Fibroblast of skin of back (primary cell): ENCODE data around the gene KLF2.

Source experiments
- DNase-seq: peaks from one replicate; pipeline ENCODE4 v3.0.0-alpha.2; 2013

The KLF2 gene

DNA sequence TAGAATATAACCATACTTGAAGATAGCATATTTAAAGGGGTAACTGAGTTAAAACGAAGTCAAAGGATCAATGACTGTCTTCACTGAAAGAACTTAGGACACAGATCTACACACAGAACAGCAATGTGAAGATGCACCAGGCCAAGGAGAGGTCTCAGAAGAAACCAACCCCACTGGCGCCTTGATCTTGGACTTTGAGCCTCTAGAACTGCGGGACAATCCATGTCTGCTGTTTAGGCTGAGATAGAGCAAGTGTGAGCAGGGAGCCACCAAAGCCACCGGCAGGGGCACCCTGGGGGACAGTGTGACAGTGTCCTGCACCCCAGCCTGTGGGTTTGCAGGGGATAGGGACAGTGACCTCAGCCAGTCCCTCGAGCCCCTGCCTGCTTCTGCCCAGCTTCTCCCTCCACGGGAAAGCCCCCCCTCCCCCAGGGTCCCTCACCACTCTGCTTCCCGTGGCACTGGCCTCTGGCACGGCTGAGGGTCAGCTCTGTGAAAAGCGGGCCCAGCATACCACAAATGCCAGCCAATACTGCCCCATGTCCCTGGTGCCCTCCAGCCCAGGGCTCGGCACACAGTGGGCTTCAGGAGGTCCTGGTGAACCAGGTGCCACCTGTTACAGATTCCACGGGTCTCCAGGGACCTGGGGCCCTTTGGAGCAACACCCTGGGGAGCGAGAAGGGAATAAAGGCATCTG is 40.8 kb downstream of the KLF2 start:
- no peak for DNase-seq

DNA sequence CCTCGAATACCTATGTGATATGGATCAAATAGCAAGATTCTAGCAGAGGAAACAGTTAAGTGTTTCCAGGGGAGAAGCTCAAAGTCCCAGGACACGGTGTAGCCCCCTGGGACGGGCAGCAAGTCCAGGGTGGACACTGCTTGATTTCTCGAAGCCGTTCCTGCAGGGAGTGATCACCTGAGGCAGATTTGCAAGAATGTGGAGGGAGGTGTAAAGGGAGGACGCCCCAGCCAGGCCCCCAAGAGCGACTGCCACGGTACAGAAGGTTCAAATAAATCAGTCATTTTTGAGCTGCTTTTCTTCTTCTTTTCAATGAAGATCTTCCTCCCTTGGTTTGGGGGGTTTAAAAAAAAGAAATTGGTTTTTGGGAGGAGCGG is 41.4 kb downstream of the KLF2 start:
- no peak for DNase-seq

DNA sequence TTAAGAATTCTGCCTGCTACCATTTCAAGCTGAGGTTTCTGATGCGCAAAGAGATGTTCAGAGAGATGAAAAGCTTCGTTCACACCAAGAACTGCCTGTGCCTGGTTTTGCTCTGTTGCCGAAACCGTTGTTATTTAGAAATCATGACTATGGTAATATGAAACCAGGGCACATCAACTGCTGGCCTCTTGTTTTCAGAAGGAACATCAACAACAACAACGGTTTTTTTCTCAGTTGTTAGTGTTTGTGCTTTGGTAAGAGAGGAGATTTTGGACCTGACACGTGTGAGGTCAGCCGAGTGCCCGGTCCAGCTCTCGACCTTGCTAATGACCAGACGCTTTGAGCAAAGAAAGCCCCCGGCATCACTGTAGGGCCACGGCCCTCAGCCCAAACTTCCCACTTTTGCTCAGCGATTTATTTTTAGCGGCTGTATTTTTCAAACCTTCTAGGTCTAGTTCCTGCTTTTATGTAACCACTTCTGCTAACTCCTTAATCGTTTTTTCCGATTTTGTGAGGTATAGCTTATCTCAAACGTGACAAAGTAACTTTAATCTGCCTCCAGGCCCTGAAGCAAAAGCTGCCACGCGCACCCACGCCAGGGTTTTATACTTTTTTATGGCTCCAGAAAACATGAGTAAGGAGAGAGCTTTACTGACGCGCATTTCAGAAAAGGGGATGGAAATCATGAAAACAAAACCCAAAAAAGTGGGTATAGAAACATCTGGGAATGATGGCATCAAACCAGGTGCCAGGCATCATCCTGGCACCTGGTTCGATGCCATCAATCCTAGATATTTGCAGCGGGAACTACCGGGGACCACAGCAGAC is 42.0 kb downstream of the KLF2 start:
- no peak for DNase-seq

DNA sequence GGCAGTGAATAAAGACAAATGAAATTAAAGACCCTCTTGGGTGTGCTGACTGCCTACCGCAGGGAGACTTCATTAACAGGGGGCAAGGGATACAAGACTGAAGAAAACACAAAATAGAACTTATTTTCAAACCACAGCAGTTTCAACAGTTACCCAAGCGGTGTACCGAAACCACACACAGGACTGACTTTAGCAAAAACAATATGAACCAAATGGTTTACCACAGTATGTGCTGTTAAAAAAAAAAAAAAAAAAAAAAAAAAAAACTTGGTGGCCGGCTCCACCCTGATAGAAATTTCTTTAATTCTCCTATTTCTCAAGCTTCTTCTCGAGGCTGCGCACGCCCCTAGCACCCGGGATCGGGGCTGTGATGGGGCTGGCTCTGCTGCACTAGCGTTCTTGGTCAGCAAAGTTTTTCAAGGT is 42.6 kb downstream of the KLF2 start:
- no peak for DNase-seq

DNA sequence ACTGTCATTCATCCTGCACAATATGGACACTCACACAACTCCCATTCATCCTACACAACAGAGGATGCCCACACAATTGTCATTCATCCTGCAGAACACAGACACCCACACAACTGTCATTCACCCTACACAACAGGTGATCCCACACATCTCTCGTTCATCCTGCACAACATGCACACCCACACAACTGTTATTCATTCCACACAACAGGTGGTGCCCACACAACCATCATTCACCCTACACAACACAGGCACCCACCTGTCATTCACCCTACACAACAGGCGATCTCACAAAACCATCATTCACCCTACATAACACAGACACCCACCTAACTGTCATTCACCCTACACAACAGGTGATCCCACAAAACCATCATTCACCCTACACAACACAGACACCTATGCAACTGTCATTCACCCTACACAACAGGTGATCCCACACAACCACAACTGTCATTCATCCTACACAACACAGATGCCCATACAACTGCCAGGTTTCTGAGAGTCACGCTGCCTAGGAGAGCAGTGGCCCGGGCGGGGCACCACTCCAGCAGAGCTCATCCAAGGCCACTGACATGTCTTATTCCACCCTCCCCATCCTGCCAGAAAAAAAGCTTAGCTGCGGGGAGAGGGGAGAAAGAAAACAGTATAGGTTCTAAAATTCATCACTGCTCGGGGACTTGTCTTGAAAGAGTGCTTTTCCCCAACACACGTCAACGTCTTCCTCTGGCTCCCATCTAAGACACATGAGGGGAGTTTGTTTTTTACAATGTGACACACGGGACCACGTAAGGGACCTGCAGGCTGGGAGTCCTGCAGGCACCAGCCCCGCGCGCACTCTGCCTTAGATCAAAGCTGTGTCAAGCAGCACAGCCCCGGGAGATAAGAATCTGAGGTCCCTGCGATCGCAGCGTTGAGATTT is 44.0 kb downstream of the KLF2 start:
- DNase-seq: no peak

DNA sequence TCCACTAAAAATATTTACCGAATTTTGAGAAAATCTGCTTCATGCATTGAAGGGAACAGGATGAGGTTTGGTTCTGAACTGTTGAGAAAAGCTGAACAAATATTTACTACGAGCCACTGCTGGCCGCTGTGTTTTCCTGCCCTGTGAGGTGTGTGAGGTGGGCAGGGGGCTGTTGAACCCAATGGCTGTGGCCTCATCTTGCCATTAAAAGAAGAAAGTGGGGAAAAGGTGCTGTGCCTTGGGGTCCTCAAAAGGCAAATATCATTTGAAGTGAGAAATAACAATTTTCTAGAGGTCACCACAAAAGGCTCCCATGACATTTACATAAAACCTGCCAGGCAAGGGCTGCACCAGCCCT is 44.7 kb downstream of the KLF2 start:
- DNase-seq: no peak

DNA sequence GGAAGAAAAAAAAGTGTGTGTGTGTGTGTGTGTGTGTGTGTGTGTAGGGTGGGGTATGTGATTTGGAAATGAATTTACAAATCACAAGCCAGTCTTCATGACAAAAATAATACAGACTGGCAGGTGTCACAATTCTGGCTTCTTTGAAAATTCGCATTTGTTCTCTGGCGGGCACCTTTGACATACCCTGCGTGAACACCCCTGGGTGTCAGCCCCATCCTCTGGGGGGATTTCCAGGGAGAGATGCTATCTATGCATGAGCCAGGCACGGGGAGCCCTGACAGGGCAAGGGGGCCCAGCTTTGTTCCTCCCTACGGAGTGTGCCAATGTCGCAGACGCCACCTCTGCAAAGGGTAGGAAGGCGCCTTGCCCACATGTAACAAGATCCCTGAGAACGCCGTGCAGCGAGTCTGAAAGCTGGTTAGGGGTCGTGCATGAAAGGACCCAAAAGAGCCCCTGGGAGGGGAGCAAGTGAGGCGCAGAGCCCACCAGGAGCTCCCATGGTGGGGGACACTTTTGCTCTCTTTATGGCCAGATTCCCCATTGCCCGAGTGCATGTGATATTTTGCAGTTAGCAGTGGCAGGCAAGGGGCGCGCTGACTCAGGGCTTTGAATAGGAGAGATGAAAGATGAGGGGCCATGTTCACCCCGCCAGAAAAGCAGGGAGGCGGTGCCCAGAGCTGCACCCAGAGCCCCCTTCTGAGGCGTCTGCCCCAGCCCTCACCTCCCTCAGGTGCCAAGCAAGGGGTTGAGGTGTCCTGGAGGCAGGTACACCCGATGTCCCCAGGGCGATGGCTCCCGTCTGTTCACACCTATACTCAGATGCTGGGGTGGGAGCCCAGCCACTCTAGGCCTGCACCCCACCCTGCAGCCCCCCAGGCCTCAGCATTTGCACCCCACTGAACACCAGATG is 45.3 kb downstream of the KLF2 start:
- no peak for DNase-seq

DNA sequence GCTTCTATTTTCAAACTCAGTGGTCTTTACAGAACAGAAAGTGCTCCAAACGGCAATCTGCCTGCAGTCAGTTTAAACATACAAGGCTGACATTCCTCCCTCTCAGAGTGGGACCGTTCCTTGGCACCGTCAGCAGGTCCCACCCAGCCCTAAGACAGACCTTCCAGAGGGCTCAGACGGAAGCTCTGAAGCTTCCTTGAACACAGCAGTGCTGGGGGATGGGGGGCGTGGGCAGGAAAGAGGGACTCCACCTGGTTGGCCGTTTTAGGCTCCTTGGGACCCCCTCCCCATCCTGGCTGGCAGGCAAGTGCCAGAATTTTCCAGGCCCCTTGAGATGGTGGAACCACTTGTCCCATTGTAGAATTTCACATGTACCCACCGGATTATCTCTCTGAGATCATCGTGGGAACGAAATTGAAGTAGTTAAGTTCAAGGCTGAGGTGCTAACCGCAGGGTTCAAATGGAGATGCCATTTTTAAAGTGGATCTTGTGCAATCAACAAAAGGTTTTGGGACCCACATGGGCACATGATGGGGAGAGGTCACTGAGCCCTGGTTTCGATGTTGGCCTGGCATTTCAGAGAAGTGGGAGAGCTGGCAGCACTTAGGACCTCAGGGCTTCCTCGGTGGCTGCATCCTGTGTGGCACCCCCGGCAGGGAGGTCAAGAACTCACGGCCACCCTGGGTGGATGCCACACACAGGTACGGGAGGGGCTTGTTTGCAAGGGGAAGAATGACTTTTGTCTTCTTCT is 46.2 kb downstream of the KLF2 start:
- DNase-seq: no peak

DNA sequence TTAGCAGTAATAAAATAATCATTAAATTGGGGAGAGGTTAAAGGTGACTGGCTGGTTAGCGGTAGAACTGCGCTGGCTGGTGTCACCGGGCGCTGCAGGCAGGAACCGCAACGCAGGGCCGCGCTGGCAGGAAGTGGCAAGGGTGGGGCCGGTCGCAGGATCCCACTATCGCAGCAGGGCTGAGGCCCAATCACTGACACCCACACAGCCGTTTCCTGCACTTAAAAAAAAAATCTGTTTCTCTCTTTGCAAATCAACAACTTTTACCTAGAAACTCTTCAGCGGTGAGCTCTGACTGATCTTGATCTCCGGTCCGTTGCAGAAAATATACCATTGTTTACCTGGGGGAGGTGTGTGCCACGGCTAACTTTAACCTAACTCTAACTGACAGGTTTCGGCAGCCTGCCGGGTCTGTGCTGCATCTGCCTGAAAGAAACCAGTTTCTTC is 46.9 kb downstream of the KLF2 start:
- DNase-seq: no peak

DNA sequence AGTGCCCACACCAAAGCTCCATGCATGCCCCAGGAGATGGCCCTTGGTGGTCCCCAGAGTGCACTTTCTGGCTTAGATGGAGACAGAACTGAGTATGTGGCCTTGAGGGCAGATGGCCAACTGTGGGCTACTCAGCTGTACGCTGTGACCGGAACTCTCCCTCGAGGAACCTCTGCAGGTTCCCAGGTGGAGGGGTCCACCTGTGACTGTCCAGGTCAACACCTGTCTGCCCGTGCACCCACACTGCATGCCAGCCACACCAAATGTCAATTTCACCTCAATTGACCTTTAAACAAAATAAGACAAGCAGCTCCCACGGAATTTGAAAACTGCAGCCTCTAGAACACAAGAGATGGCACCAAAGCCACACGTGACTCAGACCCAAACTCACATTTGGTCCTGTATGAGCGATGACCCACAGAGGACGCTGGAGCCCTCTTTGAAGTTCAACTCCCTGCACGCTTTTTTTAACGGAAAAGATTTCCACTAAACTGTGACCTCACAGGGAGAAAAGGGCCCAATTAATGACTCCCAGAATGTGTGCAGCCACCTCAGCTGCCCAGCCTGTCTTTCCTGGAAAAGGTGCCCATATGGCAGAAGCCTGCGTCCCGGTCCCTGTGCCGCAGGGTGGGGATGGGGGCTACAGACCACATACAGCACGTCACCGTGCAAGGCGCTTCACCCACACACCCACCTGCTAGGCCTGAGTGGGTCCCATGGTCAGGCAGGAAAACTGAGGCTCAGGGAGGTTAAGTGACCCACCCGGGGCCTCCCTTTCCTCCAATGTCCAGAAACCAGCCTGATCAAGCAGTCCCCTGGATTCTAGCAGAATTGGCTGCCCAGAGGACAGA is 47.7 kb downstream of the KLF2 start:
- no peak for DNase-seq

DNA sequence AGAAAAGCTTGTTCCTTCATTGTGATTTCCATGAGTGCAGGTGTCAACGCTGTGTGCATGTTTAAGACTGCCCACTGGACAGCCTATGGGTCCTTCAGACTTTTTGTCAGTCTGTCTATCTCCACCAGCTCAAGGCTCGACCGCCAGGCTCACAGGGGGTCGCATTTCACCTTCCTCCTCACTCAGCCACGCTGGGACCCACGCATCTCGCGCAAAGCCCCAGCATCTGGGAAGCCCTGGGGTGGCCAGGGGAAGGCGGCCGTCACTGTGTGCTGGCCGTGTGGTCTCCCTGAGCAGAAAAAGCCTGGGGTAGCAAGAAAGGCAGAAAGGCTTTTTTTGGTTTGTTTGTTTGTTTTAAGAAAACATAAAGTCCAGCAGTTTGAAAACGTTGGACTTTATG is 48.5 kb downstream of the KLF2 start:
- no peak for DNase-seq

DNA sequence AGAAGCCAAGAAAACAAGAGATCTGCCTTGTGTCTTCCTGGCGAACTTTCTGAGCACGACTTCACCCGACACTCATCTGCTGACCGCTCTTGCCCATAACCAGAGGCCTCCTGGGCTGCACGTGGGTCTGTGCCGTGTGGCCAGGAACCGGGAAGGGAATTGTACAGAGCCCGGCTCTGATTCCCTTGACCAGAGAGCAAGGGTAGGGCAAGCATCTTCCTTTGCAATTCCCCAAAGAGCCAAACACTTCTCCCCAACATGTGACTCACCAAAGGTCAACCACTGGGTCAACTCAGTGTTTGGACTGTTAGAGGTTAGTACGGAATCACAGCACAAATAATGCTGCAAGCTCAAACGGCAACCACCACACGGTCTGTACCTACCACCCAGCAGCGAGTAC is 48.9 kb downstream of the KLF2 start:
- peak; percentile 17 for DNase-seq

DNA sequence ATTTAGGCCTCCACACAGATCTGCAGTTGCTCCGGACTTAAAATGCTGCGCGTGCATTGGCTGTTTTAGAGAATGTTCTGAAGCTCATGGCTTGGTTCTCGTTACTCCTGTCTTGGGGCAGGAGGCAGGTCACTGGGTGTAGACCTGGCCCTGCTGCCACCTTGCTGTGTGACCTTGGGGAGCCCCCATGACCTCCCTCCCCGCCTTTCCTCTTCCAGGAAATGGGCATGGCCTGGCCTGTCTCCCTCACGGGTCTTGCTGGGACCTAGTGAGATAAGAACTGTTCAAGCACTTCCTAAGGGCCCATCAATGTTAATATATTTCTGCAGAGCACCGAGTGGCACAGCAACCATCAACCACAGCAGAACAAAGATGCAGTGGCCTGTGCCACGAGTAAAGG is 49.4 kb downstream of the KLF2 start:
- DNase-seq: no peak

DNA sequence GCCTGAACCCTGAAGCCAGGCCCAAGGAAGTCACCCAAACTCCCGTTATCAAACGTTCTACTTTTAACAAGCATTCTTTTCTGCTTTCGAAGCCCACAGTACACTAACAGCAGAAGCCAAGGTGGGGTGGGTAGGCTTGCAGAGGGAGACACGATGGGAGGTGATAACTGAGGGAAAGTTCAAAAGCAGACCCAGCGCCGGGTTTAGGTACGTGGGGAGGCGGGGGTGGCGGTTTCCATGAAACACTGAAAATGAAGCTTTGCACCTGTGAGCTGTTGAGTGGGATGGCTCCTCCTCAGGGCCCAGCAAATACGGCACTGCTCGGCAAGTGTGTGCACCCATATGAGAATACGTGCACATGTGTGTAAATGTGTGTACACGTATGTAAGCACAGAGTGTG is 49.8 kb downstream of the KLF2 start:
- no peak for DNase-seq

DNA sequence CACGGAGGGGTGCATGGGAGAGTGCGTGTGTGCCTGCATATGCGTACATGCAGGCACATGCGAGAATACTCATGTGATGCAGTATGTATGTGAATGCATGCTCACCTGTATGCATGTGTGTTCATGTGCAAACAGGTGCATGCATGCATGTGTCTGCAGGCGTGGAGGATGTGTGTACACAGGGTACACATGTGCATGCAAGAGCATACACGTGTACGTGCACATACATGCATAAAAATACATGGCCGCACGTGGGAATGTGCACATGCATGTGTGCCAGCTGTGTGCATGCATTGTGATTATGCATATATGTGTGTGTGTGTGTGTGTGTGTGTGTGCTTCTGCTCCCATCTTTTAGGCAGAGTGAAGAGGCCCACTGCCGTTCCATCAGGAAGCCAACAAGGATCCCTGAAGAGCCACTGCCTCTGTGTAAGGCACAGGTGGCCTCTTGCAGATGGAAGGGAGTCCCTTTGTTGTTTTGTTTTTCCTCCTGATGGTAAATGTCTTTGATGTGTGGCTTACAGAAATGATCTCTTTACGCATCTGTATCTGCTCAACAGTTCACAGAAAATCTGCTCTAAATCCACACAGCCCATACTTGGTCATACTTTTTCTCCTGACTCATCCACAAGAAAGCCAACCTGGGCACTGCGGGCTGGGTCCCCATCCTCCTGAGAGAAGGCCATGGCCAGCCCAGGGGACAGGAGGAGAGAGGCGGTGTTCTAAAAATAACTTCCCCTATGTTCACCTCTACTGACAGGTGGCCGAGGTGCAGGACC is 50.7 kb downstream of the KLF2 start:
- no peak for DNase-seq

DNA sequence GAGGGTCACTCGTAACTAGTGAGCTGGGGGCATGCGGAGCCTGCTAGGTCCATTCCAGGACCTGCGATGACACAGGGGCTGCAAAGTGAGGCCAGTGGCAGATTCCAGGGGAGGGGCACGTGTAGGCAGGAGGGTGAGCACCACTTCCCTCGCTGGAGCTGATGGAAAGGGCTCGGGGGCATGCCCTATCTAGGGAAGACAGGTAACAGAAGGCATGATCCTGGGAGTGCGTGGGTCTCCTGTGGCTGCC is 51.2 kb downstream of the KLF2 start:
- DNase-seq: no peak

DNA sequence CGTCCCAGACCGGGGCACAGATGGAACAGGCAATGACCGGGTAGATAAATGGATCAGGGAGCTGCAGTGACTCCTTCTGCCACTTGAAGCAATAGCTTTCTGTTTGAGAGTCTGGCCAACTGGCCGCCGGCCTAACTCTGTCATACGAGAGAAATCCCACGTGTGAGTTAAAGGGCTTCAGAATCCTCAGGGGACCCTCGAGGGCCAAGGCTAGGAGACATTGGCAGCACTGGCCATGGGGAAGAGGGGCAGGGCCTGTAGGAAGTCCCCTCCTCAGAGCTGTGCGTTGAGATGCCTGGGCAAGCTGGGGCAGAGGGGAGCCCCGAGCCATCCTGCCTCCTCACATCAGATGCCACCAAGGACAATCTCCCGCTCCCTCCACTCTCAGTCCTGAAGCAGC is 51.6 kb downstream of the KLF2 start:
- DNase-seq: no peak

DNA sequence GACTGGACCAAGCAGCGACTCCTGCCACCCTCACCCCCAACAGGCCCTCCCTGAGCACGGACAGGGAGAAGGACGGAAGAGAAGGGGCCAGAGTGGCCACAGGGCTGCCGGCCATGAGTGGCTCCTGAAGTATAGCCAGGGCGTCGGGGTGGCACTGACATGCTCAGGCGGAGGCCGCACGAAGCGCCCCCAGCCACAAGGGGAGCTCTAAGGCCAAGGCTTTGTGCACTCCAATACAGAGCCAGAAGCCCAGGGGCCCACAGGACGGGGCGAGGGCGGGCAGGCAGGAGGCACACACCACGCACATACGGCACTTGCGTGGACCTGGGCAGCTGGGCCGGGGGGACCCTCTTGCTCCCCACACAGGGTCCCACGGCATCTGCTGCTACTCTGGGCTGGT is 52.0 kb downstream of the KLF2 start:
- DNase-seq: no peak

DNA sequence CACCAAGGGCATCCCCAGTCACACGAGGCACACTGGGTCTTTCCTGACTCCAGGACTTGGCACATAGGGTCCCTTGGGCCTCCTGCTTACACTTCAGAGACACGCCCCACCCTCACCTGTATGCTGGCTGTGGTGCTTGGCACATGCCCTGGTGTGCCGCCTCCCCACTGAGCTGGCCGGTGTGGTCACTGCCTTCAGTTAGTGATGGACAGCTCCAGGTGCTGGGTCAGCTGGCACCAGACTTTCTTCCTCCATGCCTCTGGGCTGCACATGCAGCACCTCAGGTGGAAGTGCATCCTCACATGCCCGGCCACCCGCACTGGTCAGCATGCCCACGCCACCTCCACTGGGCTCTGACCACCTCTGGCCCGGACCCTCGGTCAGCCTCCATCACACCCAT is 52.9 kb downstream of the KLF2 start:
- DNase-seq: no peak
